ENCODE data around the gene MRPL52. TPM values are rescaled to one million over a fixed set of nuclear protein-coding genes. Genes with fewer than 3 reads are reported as not detected.

Gene MRPL52
- total and polyA plus RNA-seq, 2 of the 13 experiments (the other 11 are each of a cell fraction or from before 2014, with no cell fraction given), result 118 to 329 TPM

DNA sequence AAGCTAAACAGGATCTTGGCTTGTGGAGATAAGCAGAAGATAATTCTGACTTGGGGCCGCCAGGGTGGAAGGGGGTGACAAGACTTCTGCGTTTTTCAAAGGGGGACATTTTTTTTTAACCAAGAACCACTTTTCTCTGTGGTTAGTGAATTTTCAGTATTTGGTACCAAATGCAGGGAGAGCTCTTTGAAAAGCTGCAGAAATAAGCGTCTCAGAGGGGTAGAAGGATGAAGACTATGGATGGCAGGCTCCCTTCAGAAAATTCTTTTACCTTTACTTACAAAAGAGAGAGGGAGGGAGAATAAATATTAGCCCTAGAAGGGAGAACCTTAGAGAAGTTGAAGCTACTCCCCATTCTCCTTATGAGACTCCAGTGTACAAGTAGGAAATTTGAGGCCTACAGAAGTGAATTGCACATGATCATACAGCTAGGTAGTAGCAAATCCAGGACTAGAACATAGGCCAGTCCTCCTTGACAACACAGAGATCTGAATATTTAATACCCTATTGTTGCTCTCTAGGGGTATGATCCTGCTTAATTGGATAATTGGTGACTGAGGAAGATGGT is 840 bp downstream of the MRPL52 start:
- peaks cover 9 to 17% of the 10 kb centered on the region in 2 experiments for H3K36me3 ChIP-seq (replicated peaks in 1 of 2; ENCODE audit: control insufficient read depth in 1 of 2, insufficient read depth in 2 of 2, low read length in 2 of 2)
- ATAC-seq (peak; percentile 5), DNase-seq (ENCODE audit: low spot score) (no peak), FAIRE-seq (no peak)
- H3K9ac ChIP-seq (ENCODE audit: insufficient read depth, low read depth, low read length), result peak overlapping the region; percentile 90
- ChIA-PET CTCF (ENCODE audit: low intra/inter-chr PET ratio, low total read pairs) (no interaction called here), POLR2A (interaction anchor here (0.6 to 3.7 kb wide), 26 partner anchors 8 to 490 kb away, joined by 3 to 29 read pairs (median 6); partner anchors contain the start of genes ACIN1, AJUBA, C14orf119 and DAD1)
- WGBS (ENCODE audit: low lambda C conversion rate), result 14% methylated on average over 3 of the region's 3 CpGs
- no peaks in the 10 kb centered on the region for H3K9me3 ChIP-seq (ENCODE audit: low read length)
- peaks cover 20% of the 10 kb centered on the region for H3K4me1 ChIP-seq (ENCODE audit: insufficient read depth, low read length)
- BruUV-seq (replicated peaks), result TSS peak; percentile 71
- H2AFZ ChIP-seq (ENCODE audit: low read length), result no peak overlapping the region
- H3K79me2 ChIP-seq (ENCODE audit: insufficient read depth, low read length), result peaks cover 16% of the 10 kb centered on the region
- H3K27me3 ChIP-seq (ENCODE audit: control insufficient read depth in 1 of 2, insufficient read depth in 2 of 2, low read length in 2 of 2), result no peaks in the 10 kb centered on the region; a peak in 1 of 5 replicates
- TF ChIP-seq ZNF878 (CRISPR knock-in tag; IDR thresholded peaks at IDR 0.05) (0 out of 2 replicates have a peak, but pooled peaks have one; percentile 57), NCOA1 (CRISPR knock-in tag; IDR thresholded peaks at IDR 0.05) (0 out of 2 replicates have a peak, but pooled peaks have one; percentile 79), PHF20 (CRISPR knock-in tag; IDR thresholded peaks at IDR 0.05) (no peak), ZNF563 (CRISPR knock-in tag; IDR thresholded peaks at IDR 0.05) (no peak)
- TF ChIP-seq, protein P1, sequence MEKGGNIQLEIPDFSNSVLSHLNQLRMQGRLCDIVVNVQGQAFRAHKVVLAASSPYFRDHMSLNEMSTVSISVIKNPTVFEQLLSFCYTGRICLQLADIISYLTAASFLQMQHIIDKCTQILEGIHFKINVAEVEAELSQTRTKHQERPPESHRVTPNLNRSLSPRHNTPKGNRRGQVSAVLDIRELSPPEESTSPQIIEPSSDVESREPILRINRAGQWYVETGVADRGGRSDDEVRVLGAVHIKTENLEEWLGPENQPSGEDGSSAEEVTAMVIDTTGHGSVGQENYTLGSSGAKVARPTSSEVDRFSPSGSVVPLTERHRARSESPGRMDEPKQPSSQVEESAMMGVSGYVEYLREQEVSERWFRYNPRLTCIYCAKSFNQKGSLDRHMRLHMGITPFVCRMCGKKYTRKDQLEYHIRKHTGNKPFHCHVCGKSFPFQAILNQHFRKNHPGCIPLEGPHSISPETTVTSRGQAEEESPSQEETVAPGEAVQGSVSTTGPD (CRISPR knock-in tag; IDR thresholded peaks at IDR 0.05), result 0 out of 2 replicates have a peak, but pooled peaks have one; percentile 0
- in situ Hi-C loops (cut with HindIII; ENCODE audit: extremely low pct_ligation_motif_present, low pct_unique_long_range_greater_than_20kb) (no loop called here), intact Hi-C loops (cut with micrococcal nuclease; ENCODE audit: unreplicated experiment) (no loop called here)
- H3K4me2 ChIP-seq (ENCODE audit: low read depth, low read length), result peak overlapping the region; percentile 87
- H3K4me3 ChIP-seq (replicated peaks in 1 of 3; ENCODE audit: insufficient read depth in 1 of 3, low read depth in 2 of 3, low read length in 3 of 3), result peak overlapping the region; percentile 74 to 97 (median 88)
- H3K27ac ChIP-seq (ENCODE audit: extremely low read length, insufficient read depth, low read length), result peak overlapping the region; percentile 65
- H4K20me1 ChIP-seq (ENCODE audit: insufficient read depth, low read length), result no peaks in the 10 kb centered on the region

DNA sequence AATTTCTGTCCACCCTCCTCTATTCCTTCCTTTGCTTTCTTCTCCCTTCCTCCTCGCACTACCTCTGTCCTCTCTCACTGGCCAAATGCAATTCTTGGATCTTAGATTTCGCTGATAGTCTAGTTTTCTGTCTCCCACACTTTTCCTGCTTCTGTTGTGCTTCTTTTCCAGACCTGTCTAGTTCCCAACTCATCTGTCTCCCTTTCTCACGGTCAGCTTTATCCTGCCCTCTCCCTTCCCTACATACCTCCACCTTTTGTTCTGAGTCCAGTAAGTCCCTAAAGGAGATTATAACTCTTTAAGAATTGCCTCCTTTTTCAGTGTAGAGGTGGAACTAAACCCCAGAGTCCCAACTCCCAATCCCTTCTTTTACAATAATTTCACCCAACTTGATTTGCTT is 5.8 kb downstream of the MRPL52 start:
- DNase-seq (ENCODE audit: low spot score), result no peak
- ATAC-seq, result no peak
- peaks cover 9 to 17% of the 10 kb centered on the region in 2 experiments for H3K36me3 ChIP-seq (replicated peaks in 1 of 2; ENCODE audit: control insufficient read depth in 1 of 2, insufficient read depth in 2 of 2, low read length in 2 of 2)
- in situ Hi-C loops (cut with HindIII; ENCODE audit: extremely low pct_ligation_motif_present, low pct_unique_long_range_greater_than_20kb), result no loop called here
- intact Hi-C loops (cut with micrococcal nuclease; ENCODE audit: unreplicated experiment), result no loop called here
- peaks cover 53% of the 10 kb centered on the region for H3K4me1 ChIP-seq (ENCODE audit: insufficient read depth, low read length)
- H3K27me3 ChIP-seq (ENCODE audit: control insufficient read depth in 1 of 2, insufficient read depth in 2 of 2, low read length in 2 of 2), result no peaks in the 10 kb centered on the region; a peak in 1 of 5 replicates
- no peak overlapping the region for H2AFZ ChIP-seq (ENCODE audit: low read length)
- no peak for FAIRE-seq
- no peak overlapping the region for H3K4me2 ChIP-seq (ENCODE audit: low read depth, low read length)
- no peaks in the 10 kb centered on the region for H4K20me1 ChIP-seq (ENCODE audit: insufficient read depth, low read length)
- 92% methylated on average over 3 of the region's 3 CpGs for WGBS (ENCODE audit: low lambda C conversion rate)
- H3K9me3 ChIP-seq (ENCODE audit: low read length), result no peaks in the 10 kb centered on the region
- H3K27ac ChIP-seq (ENCODE audit: extremely low read length, insufficient read depth, low read length), result no peak overlapping the region
- H3K79me2 ChIP-seq (ENCODE audit: insufficient read depth, low read length), result peaks cover 10% of the 10 kb centered on the region
- ChIA-PET CTCF (ENCODE audit: low intra/inter-chr PET ratio, low total read pairs) (interaction anchor here (2.4 to 2.6 kb wide), 2 partner anchors 18 to 278 kb away, joined by 10 read pairs; no protein-coding TSS in a partner anchor), POLR2A (interaction anchor here (0.5 to 2.3 kb wide), 6 partner anchors 13 to 94 kb away, joined by 3 to 9 read pairs (median 4); partner anchors contain the start of genes OXA1L and PRMT5)
- no peak overlapping the region for H3K4me3 ChIP-seq (replicated peaks in 1 of 3; ENCODE audit: insufficient read depth in 1 of 3, low read depth in 2 of 3, low read length in 3 of 3)
- no peak overlapping the region for H3K9ac ChIP-seq (ENCODE audit: insufficient read depth, low read depth, low read length)
- BruUV-seq (replicated peaks), result no TSS peak
- TF ChIP-seq NONO (IDR thresholded peaks at IDR 0.05) (0 out of 2 replicates have a peak, but pooled peaks have one; percentile 34), NONO (CRISPR knock-in tag; conservative IDR thresholded peaks at IDR 0.05) (no peak), ZNF589 (CRISPR knock-in tag; conservative IDR thresholded peaks at IDR 0.05) (0 out of 2 replicates have a peak, but pooled peaks have one; percentile 41), SIX4 (CRISPR knock-in tag; IDR thresholded peaks at IDR 0.05) (no peak), PHB2 (IDR thresholded peaks at IDR 0.05; ENCODE audit: partially characterized antibody) (peak; percentile 84), FOXA1 (IDR thresholded peaks at IDR 0.05) (peak; percentile 16; the same call in 1 of the 2 replicates), FOXA1 (CRISPR knock-in tag; IDR thresholded peaks at IDR 0.05) (no peak), JUNB (CRISPR knock-in tag; IDR thresholded peaks at IDR 0.05; ENCODE audit: borderline replicate concordance) (peak; percentile 78), FOXO1 (CRISPR knock-in tag; IDR thresholded peaks at IDR 0.05) (no peak), SUZ12 (IDR thresholded peaks at IDR 0.05; ENCODE audit: low read depth, low read length) (no peak), NBN (conservative IDR thresholded peaks at IDR 0.05) (0 out of 2 replicates have a peak, but pooled peaks have one; percentile 77)
- TF ChIP-seq, protein P2, sequence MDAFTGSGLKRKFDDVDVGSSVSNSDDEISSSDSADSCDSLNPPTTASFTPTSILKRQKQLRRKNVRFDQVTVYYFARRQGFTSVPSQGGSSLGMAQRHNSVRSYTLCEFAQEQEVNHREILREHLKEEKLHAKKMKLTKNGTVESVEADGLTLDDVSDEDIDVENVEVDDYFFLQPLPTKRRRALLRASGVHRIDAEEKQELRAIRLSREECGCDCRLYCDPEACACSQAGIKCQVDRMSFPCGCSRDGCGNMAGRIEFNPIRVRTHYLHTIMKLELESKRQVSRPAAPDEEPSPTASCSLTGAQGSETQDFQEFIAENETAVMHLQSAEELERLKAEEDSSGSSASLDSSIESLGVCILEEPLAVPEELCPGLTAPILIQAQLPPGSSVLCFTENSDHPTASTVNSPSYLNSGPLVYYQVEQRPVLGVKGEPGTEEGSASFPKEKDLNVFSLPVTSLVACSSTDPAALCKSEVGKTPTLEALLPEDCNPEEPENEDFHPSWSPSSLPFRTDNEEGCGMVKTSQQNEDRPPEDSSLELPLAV (CRISPR knock-in tag; conservative IDR thresholded peaks at IDR 0.05; ENCODE audit: low read depth), result no peak

Data from HepG2 (cell line).